Stimulated activated CD4-positive, alpha-beta T cell treated with anti-CD3 and anti-CD28 coated beads, Interleukin-1b, Interleukin-23, amount 100 ng/mL, for 48 hours (primary cell): Measurements from ENCODE around the gene DCST2.
A peak's percentile ranks its signal among the peaks of the same experiment; 100 is the strongest.

ENCODE experiments used
- DNase-seq: peaks from one replicate; pipeline ENCODE4 v3.0.0-alpha.2; 2020

The DCST2 gene

GRCh38 chr1:154973344-154974101 is 60.1 kb downstream of the DCST2 start:
- DNase-seq = peak; percentile 97

GRCh38 chr1:154972517-154973343 is 60.9 kb downstream of the DCST2 start:
- DNase-seq = no peak

DNA sequence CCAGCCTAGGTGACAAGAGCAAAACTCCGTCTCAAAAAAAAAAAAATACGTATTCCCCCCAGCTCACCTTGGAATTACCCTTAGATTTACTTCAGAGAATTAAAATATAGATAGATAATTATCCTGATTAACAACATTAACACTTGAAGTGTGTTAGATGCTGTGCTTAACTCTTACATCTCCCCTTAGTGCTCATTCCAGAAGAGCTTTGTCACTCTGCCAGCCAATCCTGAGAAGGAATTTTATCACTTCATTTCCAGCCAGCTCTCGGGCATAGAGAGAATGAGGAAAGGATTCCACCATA is 61.4 kb downstream of the DCST2 start:
- no peak for DNase-seq

- no peak for DNase-seq
Measured at GRCh38 chr1:154971341-154971998, 62.1 kb downstream of the DCST2 start.

- DNase-seq = peak; percentile 55
Measured at GRCh38 chr1:154970631-154971340, 62.8 kb downstream of the DCST2 start, which contains the start of gene SHC1. Gene SHC1, minus strand, starts transcription at chr1:154970747. Its CDS starts 221 bp downstream, at chr1:154970526.

DNA sequence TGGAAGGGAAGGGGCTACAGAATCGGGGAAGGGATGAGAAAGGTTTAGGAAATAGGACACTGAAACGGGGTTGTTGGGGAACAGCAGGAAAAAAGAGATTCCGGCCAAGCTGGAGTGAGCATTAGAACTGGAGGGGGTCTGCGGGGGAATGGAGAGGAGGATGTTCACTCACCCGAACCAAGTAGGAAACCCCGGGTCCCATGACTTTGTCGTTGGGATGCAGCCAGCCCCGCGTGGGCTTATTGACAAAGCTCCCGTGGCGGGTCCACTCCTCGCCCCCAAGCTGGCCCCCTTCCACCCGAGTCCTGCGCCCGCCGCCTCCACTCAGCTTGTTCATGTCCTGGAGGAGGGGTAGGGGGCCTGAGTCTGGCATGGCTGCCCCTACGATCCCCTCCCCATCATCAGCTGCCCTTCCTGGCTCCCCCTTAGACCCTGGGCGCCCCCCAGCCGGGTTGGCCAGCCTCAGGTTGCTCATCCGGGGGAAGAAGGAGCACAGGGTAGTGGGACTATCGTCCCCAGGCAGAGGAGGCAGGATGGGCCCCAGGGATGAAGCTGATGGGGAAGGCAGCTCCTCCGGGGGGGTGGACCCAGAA is 63.6 kb downstream of the DCST2 start:
- no peak for DNase-seq

GRCh38 chr1:154969246-154969645 is 64.3 kb downstream of the DCST2 start:
- DNase-seq = no peak

GRCh38 chr1:154968731-154969130 is 64.8 kb downstream of the DCST2 start:
- no peak for DNase-seq
